GM12878 (cell line): Measurements from ENCODE around the gene GALR1. TPM values are rescaled to one million over a fixed set of nuclear protein-coding genes. Genes with fewer than 3 reads are reported as not detected.
A peak's percentile ranks its signal among the peaks of the same experiment; 100 is the strongest.

Experiments
- ATAC-seq: fragments of 200-7000 bp; cut with Tn5 transposase; 3 replicates; pipeline ENCODE4 v1.9.1; 2020; ENCODE audit warnings: mild to moderate bottlenecking, moderate library complexity
- BruUV-seq: library from RNA; stranded (reverse); fragments of 400-500 nt; replicated peaks from 2 replicates; lab custom pipeline; 2021; lab: Mats Ljungman, UMichigan
- CTCF ChIA-PET: fragments of 300-600 bp; sonication (Branson Sonifier 250); formaldehyde crosslinking; extraction: SDS; loops from one replicate; lab custom pipeline; 2021; ENCODE audit warnings: inconsistent platforms; lab: Yijun Ruan, JAX
- POLR2A ChIA-PET: fragments of 350-600 bp; formaldehyde crosslinking; extraction: SDS; loops from one replicate; lab custom pipeline; 2021; ENCODE audit warnings: inconsistent platforms; lab: Charles Lee
- RAD21 ChIA-PET: fragments of 300-600 bp; sonication (Branson Sonifier 250); formaldehyde crosslinking; loops from one replicate; lab custom pipeline; 2023; ENCODE audit warnings: antibody characterized with exemption; ENCODE audit not compliant: unreplicated experiment; lab: Charles Lee
- SMC1A ChIA-PET: fragments of 300-600 bp; sonication (Branson Sonifier 250); formaldehyde crosslinking; loops from one replicate; lab custom pipeline; 2023; ENCODE audit not compliant: unreplicated experiment, uncharacterized antibody; lab: Charles Lee
- DNase-seq: peaks from one replicate; pipeline ENCODE4 v3.0.0-alpha.2; 2011; ENCODE audit warnings: low read depth, low spot score
- FAIRE-seq: peaks from 3 replicates; lab custom pipeline; 2011; peaks lifted over from hg19 to GRCh38; lab: Jason Lieb, UNC
- H2AFZ ChIP-seq: 2 replicates; pipeline ENCODE4 v1.6.0; 2011; ENCODE audit warnings: low read depth, low read length, control low read depth; ENCODE audit not compliant: control insufficient read depth
- H3K27ac ChIP-seq: 2 replicates; pipeline ENCODE4 v1.5.1; 2011; ENCODE audit warnings: control low read depth; ENCODE audit not compliant: control insufficient read depth, insufficient read depth
- H3K27me3 ChIP-seq, 2 experiments: replicated peaks in 1 of 2; 2 replicates each; pipeline versions ENCODE4 v1.6.0 to v1.6.1; 2011; ENCODE audit warnings: low read length in 1 of 2; ENCODE audit not compliant: control insufficient read depth in 2 of 2, insufficient read depth in 2 of 2
- H3K36me3 ChIP-seq, 2 experiments: 2 replicates each; pipeline ENCODE4 v1.5.1; 2011; ENCODE audit warnings: low read length in 1 of 2; ENCODE audit not compliant: control insufficient read depth in 2 of 2, insufficient read depth in 2 of 2
- H3K4me1 ChIP-seq: 2 replicates; pipeline ENCODE4 v1.6.1; 2011; ENCODE audit warnings: mild to moderate bottlenecking, low read length, moderate library complexity, mixed read lengths; ENCODE audit not compliant: control insufficient read depth, insufficient read depth
- H3K4me2 ChIP-seq: 2 replicates; pipeline ENCODE4 v1.6.0; 2011; ENCODE audit warnings: control low read depth; ENCODE audit not compliant: control insufficient read depth, insufficient read depth
- H3K4me3 ChIP-seq: fragments of 200-600 bp; sonication (generic); 2 replicates; pipeline ENCODE4 v1.5.1; 2016
- H3K79me2 ChIP-seq: 2 replicates; pipeline ENCODE4 v1.6.0; 2011; ENCODE audit warnings: low read length; ENCODE audit not compliant: control insufficient read depth, insufficient read depth
- H3K9ac ChIP-seq: 2 replicates; pipeline ENCODE4 v1.8.0; 2011; ENCODE audit warnings: low read length, control low read depth, mixed read lengths; ENCODE audit not compliant: control insufficient read depth, insufficient read depth
- H3K9me3 ChIP-seq: replicated peaks from 3 replicates; pipeline ENCODE4 v1.5.1; 2011; ENCODE audit warnings: mild to moderate bottlenecking, low read length; ENCODE audit not compliant: control insufficient read depth, insufficient read depth
- H4K20me1 ChIP-seq: 2 replicates; pipeline ENCODE4 v1.6.0; 2011; ENCODE audit not compliant: control insufficient read depth, insufficient read depth
- E2F8 ChIP-seq: fragments of 450-650 bp; IDR thresholded peaks from 2 replicates; pipeline ENCODE4 v1.6.1; 2018; ENCODE audit warnings: mild to moderate bottlenecking, low read depth, moderate library complexity; ENCODE audit not compliant: partially characterized antibody
- REST ChIP-seq: IDR thresholded peaks from 2 replicates; pipeline ENCODE4 v1.6.1; 2012; ENCODE audit warnings: mild to moderate bottlenecking, low read depth, low read length
- STAT3 ChIP-seq: IDR thresholded peaks from 2 replicates; pipeline ENCODE4 v1.6.1; 2011; ENCODE audit warnings: low read depth, low read length, improper control_type of control experiment
- WGBS: methylation state at CpG from one replicate; pipeline ENCODE4 v1.1.6; 2016; ENCODE audit warnings: low lambda C conversion rate; ENCODE audit not compliant: insufficient replicate concordance, insufficient coverage; ENCODE audit errors: missing lambda C conversion rate; 5-methylcytosine and 5-hydroxymethylcytosine counted together
- in situ Hi-C: fragments of 300-500 bp; cut with MboI; formaldehyde crosslinking; loops from 9 replicates; pipeline ENCODE4 v1.14.3; 2018; ENCODE audit warnings: mixed read lengths
- intact Hi-C: fragments of 100-400 bp; cut with micrococcal nuclease; formaldehyde crosslinking; loops from one replicate; pipeline ENCODE4 v1.14.2; 2022; ENCODE audit not compliant: unreplicated experiment
- polyA plus RNA-seq, 11 experiments: library from polyadenylated mRNA; depleted of rRNA in 4 of 11; unstranded in 6 of 11; stranded (reverse) in 5 of 11; fragments of >200 nt; fragmentation: Nextera tagmentation in 4 of 11; fragmentation: Illumina TruSeq in 1 of 11; extraction: Ambion mirVana in 4 of 11; extraction: Trizol in 1 of 11; gene quantifications; 1 replicate in 1 of 11; 2 replicates in 10 of 11; pipeline versions ENCODE4 v1.2.1 to v1.2.3, GENCODE V29; 2011 to 2016; ENCODE audit warnings: inconsistent platforms in 2 of 11, missing spikeins in 2 of 11, low read depth in 1 of 11
- total RNA-seq, 4 experiments: library from RNA; depleted of rRNA in 3 of 4; stranded (reverse); fragments of >200 nt in 3 of 4; fragmentation: Illumina TruSeq in 1 of 4; extraction: Trizol in 1 of 4; gene quantifications; 2 replicates each; pipeline versions ENCODE4 v1.2.1 to v1.2.3, GENCODE V29; 2013 to 2021
- TF ChIP-seq, protein P1 (sequence below): fragments of 450-650 bp; IDR thresholded peaks from 2 replicates; pipeline ENCODE4 v1.6.1; 2016; ENCODE audit warnings: mild to moderate bottlenecking

GALR1 gene
- total and polyA plus RNA-seq, 10 of the 15 experiments (the other 5 are each of a cell fraction or from before 2014, with no cell fraction given): not detected

DNA sequence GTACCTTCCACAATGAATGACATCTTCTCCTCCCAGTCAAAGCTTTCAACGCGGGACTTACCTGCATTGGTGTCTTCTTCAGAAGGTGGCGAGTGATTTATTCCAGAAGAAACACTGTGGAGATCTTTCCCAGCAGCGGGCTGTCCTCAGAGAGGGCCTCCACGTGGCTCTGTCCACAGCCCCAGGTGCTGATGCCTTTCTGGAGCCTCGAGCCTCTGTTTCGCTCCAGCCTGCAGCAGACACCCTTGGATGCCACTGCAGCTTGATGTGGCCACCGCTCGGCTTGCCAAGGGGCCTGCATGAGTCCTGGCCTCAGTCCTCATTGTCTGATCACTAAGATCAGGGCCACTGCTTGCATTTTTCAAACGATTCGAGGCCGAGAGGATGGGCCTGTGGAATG is 46.6 kb upstream of the GALR1 start:
- Histone ChIP-seq H3K9me3 (no peaks in the 10 kb centered on the region), H3K27ac (no peak overlapping the region), H3K4me1 (no peaks in the 10 kb centered on the region; the same call in 1 of the 2 replicates)
- DNase-seq: no peak
- WGBS: 67% methylated on average over 12 of the region's 12 CpGs
- ChIA-PET RAD21 (interaction anchor here (1.0 kb wide), 1 partner anchor 9 kb away, joined by 4 read pairs; no protein-coding TSS in a partner anchor), SMC1A (interaction anchor here (0.7 to 1.8 kb wide), 2 partner anchors 9 to 200 kb away, joined by 3 to 5 read pairs; no protein-coding TSS in a partner anchor)
- in situ Hi-C loops: loop anchor here (5.0 kb wide), 1 partner anchor 201 kb away; no protein-coding TSS in a partner anchor
- TF ChIP-seq REST (peak; percentile 71), E2F8 (no peak), STAT3 (no peak)
- TF ChIP-seq, protein P1, sequence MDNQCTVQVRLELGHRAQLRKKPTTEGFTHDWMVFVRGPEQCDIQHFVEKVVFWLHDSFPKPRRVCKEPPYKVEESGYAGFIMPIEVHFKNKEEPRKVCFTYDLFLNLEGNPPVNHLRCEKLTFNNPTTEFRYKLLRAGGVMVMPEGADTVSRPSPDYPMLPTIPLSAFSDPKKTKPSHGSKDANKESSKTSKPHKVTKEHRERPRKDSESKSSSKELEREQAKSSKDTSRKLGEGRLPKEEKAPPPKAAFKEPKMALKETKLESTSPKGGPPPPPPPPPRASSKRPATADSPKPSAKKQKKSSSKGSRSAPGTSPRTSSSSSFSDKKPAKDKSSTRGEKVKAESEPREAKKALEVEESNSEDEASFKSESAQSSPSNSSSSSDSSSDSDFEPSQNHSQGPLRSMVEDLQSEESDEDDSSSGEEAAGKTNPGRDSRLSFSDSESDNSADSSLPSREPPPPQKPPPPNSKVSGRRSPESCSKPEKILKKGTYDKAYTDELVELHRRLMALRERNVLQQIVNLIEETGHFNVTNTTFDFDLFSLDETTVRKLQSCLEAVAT: no peak
- TF ChIP-seq, all 136 proteins: peak for 1
- H4K20me1 ChIP-seq: no peaks in the 10 kb centered on the region
- H3K36me3 ChIP-seq: no peaks in the 10 kb centered on the region
- H3K4me2 ChIP-seq: no peak overlapping the region
- no peaks in the 10 kb centered on the region for H3K27me3 ChIP-seq
- ATAC-seq (no peak), FAIRE-seq (no peak)
- H3K79me2 ChIP-seq: no peaks in the 10 kb centered on the region
- intact Hi-C loops: loop anchor here (10.0 kb wide), 1 partner anchor 398 kb away; no protein-coding TSS in a partner anchor
- BruUV-seq: no TSS peak
- no peak overlapping the region for H3K9ac ChIP-seq
- ChIA-PET POLR2A (no interaction called here), CTCF (interaction anchor here (1.3 to 4.3 kb wide), 3 partner anchors 8 to 220 kb away, joined by 3 to 19 read pairs (median 4); no protein-coding TSS in a partner anchor)
- no peak overlapping the region for H2AFZ ChIP-seq
- H3K4me3 ChIP-seq: no peak overlapping the region
